Measurements from ENCODE around the gene FBXO2. TPM values are rescaled to one million over a fixed set of nuclear protein-coding genes. Genes with fewer than 3 reads are reported as not detected.
A peak's percentile ranks its signal among the peaks of the same experiment; 100 is the strongest.

Gene FBXO2
- total RNA-seq, 2 donors from 2014 or later: 13.2 to 16.3 TPM

GRCh38 chr1:11691302-11691914 lies 37.2 kb upstream of the FBXO2 start, which contains the start of gene DRAXIN:
TSS of gene DRAXIN (plus strand) at chr1:11691710. CDS start at chr1:11706259, 14,549 bp downstream.
- peaks cover 27 to 28% of the 10 kb centered on the region in 2 donors for H3K4me1 Mint-ChIP-seq (ENCODE audit: low read depth in 2 of 2)
- no peaks in the 10 kb centered on the region for H3K36me3 Mint-ChIP-seq
- H3K9me3 Mint-ChIP-seq: no peaks in the 10 kb centered on the region
- peaks cover 0 to 8% of the 10 kb centered on the region in 2 donors for H3K27me3 Mint-ChIP-seq
- ATAC-seq (peak; percentile 60 to 81), DNase-seq (ENCODE audit: low spot score) (peak; percentile 77)
- peak within 1 kb of the TSS; percentile 85 for H3K4me3 Mint-ChIP-seq
- peak within 1 kb of the TSS; percentile 65 to 75 for H3K27ac Mint-ChIP-seq

GRCh38 chr1:11690397-11691301 lies 36.4 kb upstream of the FBXO2 start:
- peaks cover 27 to 28% of the 10 kb centered on the region in 2 donors for H3K4me1 Mint-ChIP-seq (ENCODE audit: low read depth in 2 of 2)
- H3K27me3 Mint-ChIP-seq: peaks cover 0 to 8% of the 10 kb centered on the region in 2 donors
- no peaks in the 10 kb centered on the region for H3K36me3 Mint-ChIP-seq
- H3K27ac Mint-ChIP-seq: peak overlapping the region; percentile 4 to 55
- H3K4me3 Mint-ChIP-seq: peak overlapping the region; percentile 63
- DNase-seq (ENCODE audit: low spot score) (no peak), ATAC-seq (no peak)
- H3K9me3 Mint-ChIP-seq: no peaks in the 10 kb centered on the region

- Mint-ChIP-seq H3K4me1 (ENCODE audit: low read depth in 2 of 2) (peaks cover 20 to 22% of the 10 kb centered on the region in 2 donors), H3K9me3 (no peaks in the 10 kb centered on the region), H3K27ac (no peak overlapping the region), H3K4me3 (no peak overlapping the region), H3K36me3 (no peaks in the 10 kb centered on the region), H3K27me3 (peaks cover 0 to 8% of the 10 kb centered on the region in 2 donors)
- no peak for ATAC-seq
- DNase-seq (ENCODE audit: low spot score): no peak
Observed at GRCh38 chr1:11688506-11688905, 34.3 kb upstream of the FBXO2 start.

- Mint-ChIP-seq H3K9me3 (no peaks in the 10 kb centered on the region), H3K4me3 (no peak overlapping the region), H3K27ac (no peak overlapping the region), H3K27me3 (peaks cover 0 to 8% of the 10 kb centered on the region in 2 donors), H3K4me1 (ENCODE audit: low read depth in 2 of 2) (peaks cover 7 to 20% of the 10 kb centered on the region in 2 donors), H3K36me3 (no peaks in the 10 kb centered on the region)
- DNase-seq (ENCODE audit: low spot score) (no peak), ATAC-seq (no peak)
Observed at GRCh38 chr1:11685210-11685752, 31.1 kb upstream of the FBXO2 start.

GRCh38 chr1:11684070-11684469 lies 29.8 kb upstream of the FBXO2 start:
- Mint-ChIP-seq H3K27me3 (no peaks in the 10 kb centered on the region), H3K36me3 (no peaks in the 10 kb centered on the region), H3K4me3 (no peak overlapping the region), H3K27ac (no peak overlapping the region), H3K4me1 (ENCODE audit: low read depth in 2 of 2) (peaks cover 0 to 16% of the 10 kb centered on the region in 2 donors), H3K9me3 (no peaks in the 10 kb centered on the region)
- ATAC-seq (no peak), DNase-seq (ENCODE audit: low spot score) (no peak)

GRCh38 chr1:11682799-11683198 lies 28.6 kb upstream of the FBXO2 start:
- ATAC-seq (no peak), DNase-seq (ENCODE audit: low spot score) (no peak)
- Mint-ChIP-seq H3K9me3 (no peaks in the 10 kb centered on the region), H3K27me3 (no peaks in the 10 kb centered on the region), H3K4me1 (ENCODE audit: low read depth in 2 of 2) (peaks cover 0 to 21% of the 10 kb centered on the region in 2 donors), H3K4me3 (no peak overlapping the region), H3K27ac (no peak overlapping the region), H3K36me3 (no peaks in the 10 kb centered on the region)

GRCh38 chr1:11682287-11682771 lies 28.1 kb upstream of the FBXO2 start:
- Mint-ChIP-seq H3K27ac (peak overlapping the region in 1 of 2 donors; percentile 76), H3K4me1 (ENCODE audit: low read depth in 2 of 2) (peaks cover 0 to 20% of the 10 kb centered on the region in 2 donors), H3K4me3 (peak overlapping the region; percentile 81), H3K36me3 (no peaks in the 10 kb centered on the region), H3K27me3 (no peaks in the 10 kb centered on the region), H3K9me3 (no peaks in the 10 kb centered on the region)
- DNase-seq (ENCODE audit: low spot score) (no peak), ATAC-seq (no peak)

GRCh38 chr1:11681071-11681771 lies 27.0 kb upstream of the FBXO2 start, which contains the start of gene MAD2L2:
TSS of gene MAD2L2 (minus strand) at chr1:11681148. CDS start at chr1:11680601, 547 bp downstream.
- peak within 1 kb of the TSS; percentile 81 for H3K4me3 Mint-ChIP-seq
- peak; percentile 94 to 96 for ATAC-seq
- H3K27ac Mint-ChIP-seq: peak within 1 kb of the TSS; percentile 76 to 85
- H3K36me3 Mint-ChIP-seq: no peaks in the 10 kb centered on the region
- H3K27me3 Mint-ChIP-seq: no peaks in the 10 kb centered on the region
- peak; percentile 93 for DNase-seq (ENCODE audit: low spot score)
- peaks cover 0 to 20% of the 10 kb centered on the region in 2 donors for H3K4me1 Mint-ChIP-seq (ENCODE audit: low read depth in 2 of 2)
- H3K9me3 Mint-ChIP-seq: no peaks in the 10 kb centered on the region

GRCh38 chr1:11680270-11681070 lies 26.2 kb upstream of the FBXO2 start:
- H3K27ac Mint-ChIP-seq: peak overlapping the region; percentile 47 to 56
- no peaks in the 10 kb centered on the region for H3K36me3 Mint-ChIP-seq
- DNase-seq (ENCODE audit: low spot score): no peak
- H3K4me1 Mint-ChIP-seq (ENCODE audit: low read depth in 2 of 2): peaks cover 0 to 26% of the 10 kb centered on the region in 2 donors
- no peaks in the 10 kb centered on the region for H3K27me3 Mint-ChIP-seq
- H3K4me3 Mint-ChIP-seq: peak overlapping the region; percentile 81
- H3K9me3 Mint-ChIP-seq: no peaks in the 10 kb centered on the region
- ATAC-seq: peak in 1 of 2 donors; percentile 13

- no peak for DNase-seq (ENCODE audit: low spot score)
- H3K4me3 Mint-ChIP-seq: peak overlapping the region; percentile 38
- no peaks in the 10 kb centered on the region for H3K9me3 Mint-ChIP-seq
- ATAC-seq: no peak
- H3K36me3 Mint-ChIP-seq: no peaks in the 10 kb centered on the region
- H3K4me1 Mint-ChIP-seq (ENCODE audit: low read depth in 2 of 2): peaks cover 0 to 28% of the 10 kb centered on the region in 2 donors
- peak overlapping the region; percentile 14 to 45 for H3K27ac Mint-ChIP-seq
- no peaks in the 10 kb centered on the region for H3K27me3 Mint-ChIP-seq
Observed at GRCh38 chr1:11678442-11678841, 24.2 kb upstream of the FBXO2 start.

GRCh38 chr1:11676386-11677103 lies 22.3 kb upstream of the FBXO2 start:
- Mint-ChIP-seq H3K36me3 (no peaks in the 10 kb centered on the region), H3K4me1 (ENCODE audit: low read depth in 2 of 2) (peaks cover 0 to 25% of the 10 kb centered on the region in 2 donors), H3K27me3 (no peaks in the 10 kb centered on the region), H3K4me3 (no peak overlapping the region), H3K27ac (no peak overlapping the region), H3K9me3 (no peaks in the 10 kb centered on the region)
- no peak for ATAC-seq
- DNase-seq (ENCODE audit: low spot score): no peak

GRCh38 chr1:11675325-11675724 lies 21.1 kb upstream of the FBXO2 start:
- H3K27ac Mint-ChIP-seq: no peak overlapping the region
- no peak overlapping the region for H3K4me3 Mint-ChIP-seq
- no peak for DNase-seq (ENCODE audit: low spot score)
- ATAC-seq: no peak
- H3K4me1 Mint-ChIP-seq (ENCODE audit: low read depth in 2 of 2): peaks cover 0 to 26% of the 10 kb centered on the region in 2 donors
- no peaks in the 10 kb centered on the region for H3K27me3 Mint-ChIP-seq
- H3K36me3 Mint-ChIP-seq: no peaks in the 10 kb centered on the region
- H3K9me3 Mint-ChIP-seq: no peaks in the 10 kb centered on the region
